IMR-90 (cell line): ENCODE results near the gene EGF. TPM values are rescaled to one million over a fixed set of nuclear protein-coding genes. Genes with fewer than 3 reads are reported as not detected.
"Not testable (repeated sequence)": the region's sequence is repeated elsewhere in the genome, so short reads cannot be mapped to it uniquely, and the experiment has no call there.

Source experiments
- ATAC-seq: fragments of 200-7000 bp; cut with Tn5 transposase; 2 replicates; pipeline ENCODE4 v1.9.1; 2020; ENCODE audit warnings: low read depth, mild to moderate bottlenecking, moderate library complexity
- BruUV-seq: library from RNA; stranded (reverse); fragments of 400-500 nt; replicated peaks from 2 replicates; lab custom pipeline; 2021; lab: Mats Ljungman, UMichigan
- CTCF ChIA-PET: fragments of 300-600 bp; formaldehyde crosslinking; extraction: SDS; loops from one replicate; lab custom pipeline; 2021; ENCODE audit warnings: antibody characterized with exemption; lab: Yijun Ruan, JAX
- POLR2A ChIA-PET: fragments of 300-600 bp; sonication (Branson Sonifier 250); formaldehyde crosslinking; loops from one replicate; lab custom pipeline; 2022; ENCODE audit warnings: antibody characterized with exemption; ENCODE audit not compliant: unreplicated experiment; lab: Charles Lee
- DNase-seq: peaks from one replicate; pipeline ENCODE4 v3.0.0; 2013
- H2AFZ ChIP-seq: replicated peaks from 2 replicates; pipeline ENCODE3; 2013; ENCODE audit warnings: low read length, mild to moderate bottlenecking; ENCODE audit not compliant: poor library complexity
- H2AK5ac ChIP-seq: 2 replicates; pipeline ENCODE4 v1.6.1; 2013; ENCODE audit warnings: low read depth, low read length, inconsistent platforms
- H2AK9ac ChIP-seq: replicated peaks from 2 replicates; pipeline ENCODE3; 2013; ENCODE audit warnings: mild to moderate bottlenecking, low read depth, low read length, moderate library complexity; ENCODE audit not compliant: poor library complexity
- H2BK120ac ChIP-seq: 2 replicates; pipeline ENCODE4 v1.6.1; 2013; ENCODE audit warnings: low read depth, low read length, inconsistent platforms
- H2BK15ac ChIP-seq: 3 replicates; pipeline ENCODE4 v1.6.1; 2013; ENCODE audit warnings: low read depth, low read length, inconsistent platforms
- H2BK20ac ChIP-seq: 2 replicates; pipeline ENCODE4 v1.6.1; 2013; ENCODE audit warnings: low read depth, mild to moderate bottlenecking, inconsistent platforms, low read length, moderate library complexity
- H2BK5ac ChIP-seq: 2 replicates; pipeline ENCODE4 v1.6.1; 2013; ENCODE audit warnings: mild to moderate bottlenecking, low read depth, low read length, inconsistent platforms; ENCODE audit not compliant: poor library complexity, severe bottlenecking
- H3K14ac ChIP-seq: replicated peaks from 2 replicates; pipeline ENCODE4 v1.6.1; 2013; ENCODE audit warnings: low read depth, low read length, inconsistent platforms
- H3K18ac ChIP-seq: 2 replicates; pipeline ENCODE4 v1.6.1; 2013; ENCODE audit warnings: low read depth, low read length, control low read depth
- H3K23ac ChIP-seq: 2 replicates; pipeline ENCODE4 v1.6.1; 2013; ENCODE audit warnings: low read depth, low read length, inconsistent platforms
- H3K27ac ChIP-seq: 2 replicates; pipeline ENCODE4 v1.5.1; 2013; ENCODE audit warnings: mild to moderate bottlenecking, control low read depth, low read length; ENCODE audit not compliant: insufficient read depth
- H3K27me3 ChIP-seq: 2 replicates; pipeline ENCODE4 v1.6.1; 2013; ENCODE audit warnings: low read length; ENCODE audit not compliant: control insufficient read depth, insufficient read depth
- H3K36me3 ChIP-seq: 2 replicates; pipeline ENCODE4 v1.6.1; 2013; ENCODE audit warnings: low read length, mixed read lengths; ENCODE audit not compliant: control insufficient read depth, insufficient read depth
- H3K4ac ChIP-seq: 2 replicates; pipeline ENCODE4 v1.6.1; 2013; ENCODE audit warnings: low read depth, low read length, inconsistent platforms
- H3K4me1 ChIP-seq: 2 replicates; pipeline ENCODE4 v1.6.1; 2013; ENCODE audit warnings: low read length, mixed read lengths; ENCODE audit not compliant: control insufficient read depth, insufficient read depth
- H3K4me2 ChIP-seq: 2 replicates; pipeline ENCODE4 v1.6.1; 2013; ENCODE audit warnings: low read depth, mild to moderate bottlenecking, control low read depth, low read length, moderate library complexity
- H3K4me3 ChIP-seq: 2 replicates; pipeline ENCODE4 v1.5.1; 2013; ENCODE audit warnings: low read depth, mild to moderate bottlenecking, control low read depth, low read length, moderate library complexity; ENCODE audit not compliant: insufficient read depth
- H3K56ac ChIP-seq: 2 replicates; pipeline ENCODE4 v1.6.1; 2013; ENCODE audit warnings: low read length, inconsistent platforms; ENCODE audit not compliant: insufficient read depth; ENCODE audit errors: extremely low read depth
- H3K79me1 ChIP-seq, 2 experiments: 2 replicates each; pipeline ENCODE4 v1.6.1; 2013; ENCODE audit warnings: low read length in 2 of 2, inconsistent platforms in 1 of 2, low read depth in 1 of 2
- H3K9ac ChIP-seq: 2 replicates; pipeline ENCODE4 v1.6.1; 2013; ENCODE audit warnings: low read depth, low read length, control low read depth
- H3K9me1 ChIP-seq: 2 replicates; pipeline ENCODE4 v1.6.1; 2013; ENCODE audit warnings: low read length, inconsistent platforms; ENCODE audit not compliant: insufficient read depth
- H3K9me3 ChIP-seq: 2 replicates; pipeline ENCODE4 v1.6.1; 2013; ENCODE audit warnings: low read length; ENCODE audit not compliant: control insufficient read depth, insufficient read depth
- H4K20me1 ChIP-seq: 2 replicates; pipeline ENCODE4 v1.6.1; 2013; ENCODE audit warnings: low read length, inconsistent platforms; ENCODE audit not compliant: insufficient read depth
- H4K5ac ChIP-seq: 2 replicates; pipeline ENCODE4 v1.6.1; 2013; ENCODE audit warnings: mild to moderate bottlenecking, low read depth, low read length, control low read depth
- H4K8ac ChIP-seq, 2 experiments: 2 replicates each; pipeline ENCODE4 v1.6.1; 2013; ENCODE audit warnings: low read depth in 2 of 2, low read length in 2 of 2, control low read depth in 1 of 2, inconsistent platforms in 1 of 2
- H4K91ac ChIP-seq: 2 replicates; pipeline ENCODE4 v1.6.1; 2013; ENCODE audit warnings: low read depth, low read length, inconsistent platforms; ENCODE audit not compliant: insufficient read depth
- WGBS, 2 experiments: methylation state at CpG; one replicate each; pipeline versions ENCODE4 v1.1.5 to v1.1.7; 2013; ENCODE audit warnings: missing lambda C conversion rate in 2 of 2; ENCODE audit not compliant: insufficient read length in 1 of 2; ENCODE audit errors: extremely low coverage in 2 of 2; 5-methylcytosine and 5-hydroxymethylcytosine counted together
- dilution Hi-C: fragments of 300-500 bp; cut with HindIII; formaldehyde crosslinking; loops from one replicate; pipeline ENCODE4 v1.14.3; 2018; ENCODE audit warnings: low sequenced_read_pairs; ENCODE audit not compliant: unreplicated experiment
- in situ Hi-C: fragments of 300-500 bp; cut with MboI; formaldehyde crosslinking; loops from 3 replicates; pipeline ENCODE4 v1.14.3; 2019; ENCODE audit warnings: low sequenced_read_pairs, inconsistent platforms, mixed read lengths
- intact Hi-C: fragments of 100-400 bp; cut with micrococcal nuclease; formaldehyde crosslinking; loops from 2 replicates; pipeline ENCODE4 v1.10.0; 2022
- polyA plus RNA-seq, 3 experiments: library from polyadenylated mRNA; depleted of rRNA; stranded (reverse); fragments of >200 nt; gene quantifications; 2 replicates each; pipeline ENCODE4 v1.2.3, GENCODE V29; 2012; ENCODE audit warnings: low replicate concordance in 1 of 3
- total RNA-seq: library from RNA; depleted of rRNA; stranded (reverse); fragments of >200 nt; gene quantifications from 2 replicates; pipeline ENCODE4 v1.2.3, GENCODE V29; 2012

EGF gene
- total and polyA plus RNA-seq, 2 of the 4 experiments (the other 2 are of a cell fraction): 1.7 to 2.2 TPM

- H3K4me1 ChIP-seq, H3K79me1 ChIP-seq, ATAC-seq, H2BK120ac ChIP-seq, H4K5ac ChIP-seq, H3K4ac ChIP-seq, H3K56ac ChIP-seq, H2BK5ac ChIP-seq, H3K9me3 ChIP-seq, intact Hi-C loops, H2AK9ac ChIP-seq, in situ Hi-C loops, dilution Hi-C loops, H4K91ac ChIP-seq, DNase-seq, H2BK15ac ChIP-seq, CTCF ChIA-PET, BruUV-seq, H2BK20ac ChIP-seq, H3K4me2 ChIP-seq, H3K18ac ChIP-seq, H3K23ac ChIP-seq, H3K14ac ChIP-seq, H2AK5ac ChIP-seq, H3K9ac ChIP-seq, H4K8ac ChIP-seq, H3K27me3 ChIP-seq, H2AFZ ChIP-seq, H3K36me3 ChIP-seq, H4K20me1 ChIP-seq, H3K27ac ChIP-seq, H3K4me3 ChIP-seq, POLR2A ChIA-PET, H3K9me1 ChIP-seq: not testable (repeated sequence)
- WGBS, 2 experiments: 70% methylated on average over 2 of the region's 11 CpGs; no CpG with 5 or more reads in 1 of the 2 experiments
Observed at GRCh38 chr4:110039164-110039563, 126.5 kb downstream of the EGF start.
